C4-2B (cell line): ENCODE data around the gene CEP44.

Source experiments
- CTCF ChIP-seq: fragments of 450-650 bp; conservative IDR thresholded peaks from 2 replicates; pipeline ENCODE4 v1.5.1; 2017; ENCODE audit warnings: mild to moderate bottlenecking
- ZFX ChIP-seq: fragments of 450-650 bp; IDR thresholded peaks from 2 replicates; pipeline ENCODE4 v1.6.1; 2017

- TF ChIP-seq CTCF (no peak), ZFX (no peak)
These were observed 39.3 kb upstream of the CEP44 start for GRCh38 chr4:174244441-174244840.
